HepG2 (cell line): ENCODE measurements around the gene ULK4.

ENCODE experiments used
- NFATC3 ChIP-seq: sonication (generic); formaldehyde crosslinking; IDR thresholded peaks from 2 replicates; pipeline ENCODE4 v1.5.1; 2020; ENCODE audit warnings: mild to moderate bottlenecking, missing genetic modification reagents
- TP53 ChIP-seq: sonication (generic); formaldehyde crosslinking; conservative IDR thresholded peaks from 2 replicates; pipeline ENCODE4 v1.4.0; 2020; ENCODE audit warnings: missing genetic modification reagents
- YY1 ChIP-seq: IDR thresholded peaks from 2 replicates; pipeline ENCODE4 v1.6.1; 2011; ENCODE audit warnings: low read length, low read depth, moderate library complexity, mild to moderate bottlenecking; ENCODE audit not compliant: insufficient read depth, insufficient replicate concordance

DNA sequence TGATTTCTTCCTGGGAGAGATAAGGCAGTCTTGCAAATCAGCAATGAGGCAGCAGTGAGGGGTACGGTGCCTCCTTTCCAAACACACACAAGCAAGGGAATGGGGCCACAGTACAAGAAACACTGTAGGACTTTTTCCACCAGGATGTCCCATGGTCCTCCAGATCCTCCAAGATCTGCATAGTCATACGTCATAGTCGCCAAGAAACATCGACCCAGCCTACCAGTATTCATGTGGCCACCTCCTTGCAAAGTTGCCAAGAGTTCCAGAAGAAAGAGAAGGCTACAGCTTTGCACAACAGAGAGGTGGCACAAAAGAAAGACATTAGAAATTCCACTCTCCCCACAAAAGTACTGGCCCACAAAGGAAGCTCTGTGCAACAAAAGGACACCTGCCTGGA lies 504.7 kb downstream of the ULK4 start:
- TF ChIP-seq NFATC3 (CRISPR knock-in tag) (no peak), TP53 (CRISPR knock-in tag) (no peak), YY1 (no peak)
